GM21737 (cell line): Measurements from ENCODE around the gene STARD3.

Source experiments
- ATAC-seq: cut with Tn5 transposase; IDR thresholded peaks from one replicate; pipeline ENCODE4 v1.9.1; 2021; ENCODE audit warnings: mild to moderate bottlenecking, moderate library complexity; ENCODE audit not compliant: unreplicated experiment

The STARD3 gene

DNA sequence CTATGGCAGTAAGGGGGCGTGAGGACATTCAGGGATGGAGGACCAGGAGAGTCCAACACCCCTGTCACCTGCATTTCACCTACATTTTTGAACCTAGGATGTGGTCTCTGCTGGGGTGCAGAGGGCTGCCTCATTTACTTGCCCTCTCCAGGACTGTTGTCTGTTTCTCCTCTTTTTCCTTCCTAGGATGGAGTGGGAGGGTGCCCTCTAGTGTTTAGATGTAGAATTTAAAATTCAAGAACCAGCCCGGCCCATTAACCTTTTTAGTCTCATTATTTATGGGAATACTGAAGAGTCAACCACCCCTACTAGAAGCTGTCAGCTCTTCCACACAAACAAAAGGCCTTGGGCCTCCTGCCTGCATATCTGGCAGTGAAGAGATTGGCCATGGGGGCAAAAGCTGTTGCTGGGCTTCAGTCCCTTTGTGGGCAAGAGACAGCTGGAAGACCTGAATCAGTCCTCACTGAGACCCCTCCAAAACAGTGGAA, 2.5 kb upstream of the STARD3 start:
- ATAC-seq, result no peak

DNA sequence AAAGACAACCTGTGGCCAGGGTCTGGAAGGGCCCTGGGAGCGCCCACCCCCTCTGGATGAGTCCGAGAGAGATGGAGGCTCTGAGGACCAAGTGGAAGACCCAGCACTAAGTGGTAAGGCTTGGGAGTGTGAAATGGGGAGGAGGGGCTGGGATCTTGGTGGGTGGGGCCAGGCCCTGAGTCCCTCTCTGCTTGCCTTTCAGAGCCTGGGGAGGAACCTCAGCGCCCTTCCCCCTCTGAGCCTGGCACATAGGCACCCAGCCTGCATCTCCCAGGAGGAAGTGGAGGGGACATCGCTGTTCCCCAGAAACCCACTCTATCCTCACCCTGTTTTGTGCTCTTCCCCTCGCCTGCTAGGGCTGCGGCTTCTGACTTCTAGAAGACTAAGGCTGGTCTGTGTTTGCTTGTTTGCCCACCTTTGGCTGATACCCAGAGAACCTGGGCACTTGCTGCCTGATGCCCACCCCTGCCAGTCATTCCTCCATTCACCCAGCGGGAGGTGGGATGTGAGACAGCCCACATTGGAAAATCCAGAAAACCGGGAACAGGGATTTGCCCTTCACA, 1.2 kb upstream of the STARD3 start:
- ATAC-seq, result no peak

DNA sequence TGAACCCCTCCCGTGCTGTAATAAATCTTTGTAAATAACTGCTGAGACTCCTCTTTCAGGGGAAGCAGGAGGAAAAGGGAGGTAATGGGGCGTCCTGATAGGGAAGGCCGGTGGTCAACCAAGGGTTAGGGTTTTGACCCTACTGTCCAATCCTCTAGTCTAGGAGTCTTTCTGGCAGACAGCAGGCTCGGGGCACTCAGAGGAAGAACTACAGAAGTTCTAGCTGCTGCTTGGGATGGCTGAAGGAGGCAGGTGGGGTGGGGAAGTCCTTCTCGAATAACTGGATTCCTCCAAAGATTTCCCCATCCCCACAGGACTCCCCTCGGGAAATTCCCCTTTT, 387 bp upstream of the STARD3 start:
- peak; percentile 16 for ATAC-seq

DNA sequence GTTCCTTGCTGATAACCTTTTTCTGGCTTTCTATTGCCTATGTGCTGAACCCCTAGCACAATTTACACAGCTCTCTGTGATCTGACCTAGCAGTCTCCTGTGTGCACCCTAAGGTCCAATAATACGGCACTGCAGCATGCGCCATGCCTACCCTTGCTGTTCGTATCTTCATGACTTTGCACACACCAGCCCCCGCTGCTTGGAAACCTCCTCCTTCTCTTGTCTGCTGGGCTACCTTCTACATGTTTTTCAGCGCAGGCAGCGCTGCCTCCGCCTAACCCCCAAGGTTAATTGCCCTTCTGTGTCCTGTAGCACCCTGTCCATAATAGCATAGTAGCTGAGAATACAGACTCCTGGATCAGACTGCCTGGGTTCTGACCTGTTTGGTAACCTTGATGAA, 1.4 kb downstream of the STARD3 start:
- no peak for ATAC-seq

DNA sequence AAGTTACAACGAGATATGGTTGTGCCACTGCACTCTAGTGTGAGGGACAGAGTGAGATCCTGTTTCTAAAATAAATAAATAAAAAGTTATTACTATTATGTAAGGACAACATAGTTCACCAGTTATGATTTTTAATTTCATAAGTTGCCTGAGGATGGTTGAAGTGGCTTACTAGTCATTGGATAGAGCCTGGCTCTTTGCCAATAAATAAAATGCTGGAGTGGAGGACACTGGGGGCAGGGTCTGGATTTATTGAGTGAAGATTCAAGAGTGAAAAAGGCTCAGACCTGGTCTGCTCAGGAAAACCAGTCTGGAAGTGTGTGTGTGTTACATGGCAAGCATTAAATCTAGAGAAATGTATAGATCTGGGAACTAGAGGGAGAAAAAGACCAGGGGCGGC, 2.1 kb downstream of the STARD3 start:
- no peak for ATAC-seq

DNA sequence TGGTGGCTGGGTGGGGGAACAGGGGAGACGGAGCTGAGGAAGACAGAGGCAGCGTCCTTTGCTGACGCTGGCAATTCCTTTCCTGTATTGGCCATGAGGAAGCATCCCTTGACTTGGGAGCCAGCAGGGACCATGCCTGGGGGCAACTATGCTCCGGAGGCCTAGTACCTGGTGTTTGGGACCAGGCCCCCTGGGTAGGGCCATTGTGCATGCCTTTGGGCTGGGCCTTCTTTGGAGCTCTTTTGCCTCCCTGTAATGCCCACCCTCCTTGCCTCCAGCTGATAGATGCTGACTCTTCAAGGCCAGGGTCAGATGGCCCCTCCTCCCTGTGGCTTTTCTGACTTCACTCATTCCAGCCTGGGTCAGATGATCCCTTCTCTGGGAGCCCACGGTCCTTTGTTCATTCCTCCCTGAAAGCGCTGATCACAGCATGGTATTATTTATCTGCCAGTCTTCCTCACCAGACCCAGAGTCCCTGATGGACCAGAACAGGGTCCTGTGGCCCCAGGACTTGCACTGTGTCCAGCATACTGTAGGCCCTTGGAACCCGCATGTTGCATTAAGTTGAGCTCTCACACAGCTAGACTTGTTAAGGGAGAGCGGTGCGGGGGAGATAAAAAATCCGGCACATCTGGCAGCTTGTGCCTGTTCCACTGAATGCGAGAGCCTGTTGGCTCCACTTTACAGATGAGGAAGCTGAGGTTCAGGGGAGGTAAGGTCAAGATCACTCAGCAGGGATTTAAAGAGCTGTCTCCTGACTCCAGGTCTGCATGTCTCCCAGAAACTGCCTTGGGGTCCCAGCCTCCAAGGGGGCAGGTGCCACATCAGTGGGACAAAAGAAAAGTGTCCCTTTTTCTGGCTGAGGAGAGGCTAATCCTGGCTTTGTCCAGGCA, 2.9 kb downstream of the STARD3 start:
- ATAC-seq, result no peak

DNA sequence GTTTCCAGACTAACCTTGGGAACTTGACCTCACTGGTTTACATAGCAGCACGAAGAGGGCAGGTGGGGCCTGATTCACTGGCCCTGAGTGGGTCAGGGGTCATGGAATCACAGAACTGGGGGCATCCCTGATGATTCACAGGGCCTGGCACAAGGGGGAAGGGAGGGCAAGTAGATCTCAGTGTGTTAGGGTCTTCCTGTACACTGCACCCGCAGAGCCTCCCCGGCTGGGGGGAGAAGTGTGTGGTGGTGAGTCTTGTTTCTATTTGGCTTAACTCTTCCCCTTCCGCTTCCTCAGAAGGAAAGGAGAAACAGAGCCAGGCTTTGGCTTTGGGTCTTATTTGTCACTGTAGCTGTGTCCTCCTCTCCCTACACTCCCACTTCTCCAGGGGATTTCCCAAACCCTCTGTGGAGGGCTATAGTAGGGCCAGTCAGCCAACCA, 3.7 kb downstream of the STARD3 start:
- ATAC-seq, result no peak

DNA sequence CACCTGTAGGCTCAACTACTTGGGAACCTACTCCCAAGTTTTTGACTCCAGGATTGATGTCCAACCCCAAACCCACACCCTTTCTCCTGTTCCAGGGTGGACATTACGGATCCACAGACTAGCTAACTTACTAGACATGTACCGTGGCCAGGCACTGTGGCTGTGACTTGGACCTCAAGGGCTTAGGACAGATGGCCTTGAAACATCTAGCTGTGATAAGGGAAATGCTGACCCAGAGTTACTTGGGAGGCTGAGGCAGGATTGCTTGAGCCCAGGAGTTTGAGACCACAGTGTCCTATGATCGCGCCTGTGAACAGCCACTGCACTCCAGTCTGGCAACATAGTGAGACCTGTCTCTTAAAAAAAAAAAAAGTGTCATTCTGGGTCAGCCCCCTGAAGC, 4.2 kb downstream of the STARD3 start:
- no peak for ATAC-seq

DNA sequence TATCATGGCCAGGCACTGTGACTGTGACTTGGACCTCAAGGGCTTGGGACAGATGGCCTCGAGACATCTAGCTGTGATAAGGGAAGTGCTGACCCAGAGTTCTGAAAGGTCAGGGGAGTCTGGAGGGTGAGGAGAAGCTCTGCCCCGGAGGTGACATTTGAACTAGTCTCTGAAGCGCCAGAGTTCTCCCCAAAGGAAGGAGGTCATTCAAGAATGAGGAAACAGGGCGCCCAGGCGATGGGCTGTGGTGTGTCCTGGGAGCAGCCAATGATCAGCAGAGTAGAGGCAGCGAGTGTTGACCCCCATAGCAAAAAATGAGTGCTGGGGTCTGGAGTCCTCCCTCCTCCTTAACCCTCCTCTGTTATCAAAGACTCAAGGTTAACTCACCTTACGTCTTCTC, 4.9 kb downstream of the STARD3 start:
- ATAC-seq, result no peak

DNA sequence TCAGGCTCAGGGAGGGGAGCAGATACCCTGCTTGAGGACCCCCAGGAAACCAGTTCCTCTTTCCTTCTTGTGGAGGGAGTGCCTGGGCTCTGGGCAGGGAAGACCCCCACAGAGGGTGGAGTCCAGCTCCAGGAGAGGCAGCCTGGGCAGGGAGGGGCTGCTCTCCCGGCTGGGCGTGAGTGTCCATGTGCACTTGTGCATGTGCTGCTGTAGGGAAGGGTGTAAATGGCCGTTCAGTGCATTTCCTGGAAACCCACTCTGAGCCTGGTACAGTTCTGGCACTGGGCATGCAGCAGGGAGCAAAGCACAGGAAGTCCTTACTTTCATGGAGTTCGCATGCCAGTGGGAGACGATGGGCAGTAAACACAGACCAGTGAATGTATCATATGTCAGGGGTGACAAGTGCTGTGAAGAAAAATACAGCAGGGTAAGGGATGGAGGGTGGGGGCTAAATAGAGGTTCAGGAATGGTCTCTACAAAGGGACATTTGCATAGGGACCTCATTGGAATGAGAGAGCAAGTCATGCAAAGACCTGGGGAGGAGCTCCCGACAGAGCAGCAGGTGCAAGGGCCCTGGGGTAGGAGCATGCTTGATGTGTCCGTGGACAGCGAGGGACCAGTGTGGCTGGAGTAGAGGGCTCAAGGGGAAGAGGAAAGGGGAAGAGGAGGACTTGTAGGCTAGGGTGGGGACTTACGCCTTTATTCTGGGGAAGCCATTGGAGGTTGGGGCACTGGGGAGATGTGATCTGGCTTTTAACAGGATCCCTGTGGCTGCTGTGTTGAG, 5.5 kb downstream of the STARD3 start:
- ATAC-seq, result no peak

DNA sequence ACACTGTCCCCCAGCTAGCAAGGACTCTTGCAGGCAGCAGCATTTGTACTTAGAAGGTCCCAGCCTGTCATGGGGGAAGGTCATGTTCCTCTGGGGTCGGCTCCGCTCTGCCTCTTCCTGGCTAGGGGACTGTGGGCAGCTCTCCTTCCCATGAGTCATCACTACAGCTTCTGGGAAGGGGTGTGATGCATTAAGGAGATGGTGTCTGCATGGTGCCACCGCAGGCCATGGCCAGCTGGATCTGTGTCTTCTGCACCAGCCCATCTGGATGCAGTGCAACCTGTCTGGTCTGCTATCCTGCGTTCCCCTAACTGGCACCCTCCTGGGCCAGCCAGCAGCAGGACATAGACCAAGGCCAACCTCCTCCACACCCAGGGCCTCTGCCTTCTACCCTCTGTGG, 6.3 kb downstream of the STARD3 start:
- ATAC-seq, result no peak

DNA sequence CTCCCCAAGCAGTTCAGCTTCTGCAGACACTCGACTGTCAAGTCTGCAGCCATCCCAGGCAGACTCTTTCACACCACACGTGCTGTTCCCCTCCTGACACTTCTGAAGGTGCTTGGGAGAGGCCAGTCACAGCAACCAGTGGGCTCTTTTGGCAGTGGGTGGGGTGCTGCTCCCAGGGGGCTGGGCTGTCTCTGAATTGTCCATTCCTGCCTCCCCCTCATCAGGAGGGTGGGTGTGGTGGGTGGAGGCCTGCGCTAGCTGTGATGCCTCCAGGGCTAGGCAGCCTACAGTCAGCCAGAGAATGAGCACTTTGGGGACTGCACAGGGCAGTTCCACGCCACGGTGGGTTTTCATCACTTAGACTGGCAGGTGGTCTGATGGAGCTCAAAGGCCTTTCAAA, 10.3 kb downstream of the STARD3 start:
- ATAC-seq, result no peak

DNA sequence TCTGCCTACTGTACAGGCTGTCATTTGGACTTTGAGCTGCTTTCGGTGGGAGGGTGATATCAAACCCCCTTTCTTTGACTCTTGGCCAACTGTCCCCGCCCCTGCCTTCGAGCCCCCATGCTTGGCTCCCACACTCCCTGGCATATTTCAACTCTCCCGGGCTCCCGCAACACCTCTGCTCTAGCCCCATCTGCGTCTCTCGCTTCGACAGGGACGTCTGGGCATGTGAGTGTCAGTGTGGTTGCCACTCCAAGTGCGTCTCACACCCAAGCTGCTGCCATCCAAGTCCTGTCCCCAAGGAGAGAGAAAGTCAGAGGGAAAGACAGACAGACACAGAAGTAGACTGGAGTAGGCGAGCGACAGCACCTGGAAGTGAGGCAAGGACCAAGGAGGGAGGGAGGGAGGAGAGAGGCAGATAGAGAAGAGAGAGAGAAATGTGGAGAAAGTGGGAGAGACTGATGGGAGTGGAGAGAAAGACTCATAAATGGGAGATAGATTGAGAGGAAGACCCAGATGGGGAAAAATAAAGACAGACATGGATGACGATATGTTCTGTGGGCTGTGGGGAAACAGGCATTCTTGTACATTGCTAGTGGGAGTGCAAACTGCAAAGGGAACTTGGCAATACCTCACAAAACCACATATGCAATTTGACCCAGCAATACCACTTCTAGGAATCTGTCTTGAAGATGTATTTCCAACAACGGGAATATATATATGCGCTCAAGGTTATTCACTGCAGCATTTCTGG, 11.8 kb downstream of the STARD3 start:
- ATAC-seq, result no peak

DNA sequence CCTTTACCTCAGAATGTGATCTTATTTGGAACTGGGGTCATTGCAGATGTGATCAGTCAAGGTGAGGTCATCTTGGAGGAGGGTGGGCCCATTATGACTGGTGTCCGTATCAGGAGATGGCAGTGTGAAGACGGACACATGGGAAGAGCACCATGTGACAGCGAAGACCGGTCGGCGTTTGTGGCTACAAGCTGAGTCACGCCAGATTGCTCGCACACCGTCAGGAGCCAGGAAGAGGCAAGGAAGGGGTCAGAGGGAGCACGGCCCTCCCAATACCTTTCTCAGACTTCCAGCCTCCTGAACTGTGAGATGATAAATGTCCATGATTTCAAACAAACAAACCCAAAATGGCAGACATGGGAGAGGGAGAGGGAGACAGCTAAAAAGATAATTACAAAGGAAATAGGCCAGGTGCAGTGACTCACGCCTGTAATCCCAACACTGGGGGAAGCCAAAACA, 13.2 kb downstream of the STARD3 start:
- ATAC-seq, result no peak

DNA sequence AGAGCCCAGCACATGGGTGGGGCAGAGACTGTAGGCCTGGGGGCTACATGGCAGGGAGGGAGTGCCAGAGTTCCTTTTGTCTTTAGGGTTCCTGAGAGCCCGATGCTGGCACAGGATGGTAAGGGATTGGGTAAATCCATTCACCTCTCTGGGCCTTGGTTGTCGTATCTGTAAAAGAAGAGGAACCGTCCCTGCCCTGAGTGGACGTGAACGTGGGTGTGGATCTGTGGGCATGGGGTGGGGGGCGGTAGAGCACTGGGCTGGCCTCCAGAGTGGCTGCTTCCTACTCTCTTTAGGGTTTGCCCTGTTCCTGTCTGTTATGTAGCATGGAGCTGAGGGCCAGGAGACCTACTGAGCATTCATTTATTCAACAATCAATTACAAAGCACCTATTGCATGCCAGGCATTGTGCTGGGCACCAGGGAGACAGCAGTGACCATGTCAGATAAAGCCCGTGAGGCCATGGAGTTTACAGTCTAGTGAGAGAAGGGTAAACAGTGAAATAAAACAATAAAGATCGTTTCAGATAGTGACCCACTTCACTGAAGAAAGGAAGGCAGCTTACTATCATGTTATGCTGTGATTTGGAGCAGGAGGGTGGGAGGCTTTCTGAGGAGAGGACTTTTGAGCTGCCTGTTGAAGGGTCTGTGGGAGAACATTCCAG, 15.1 kb downstream of the STARD3 start:
- no peak for ATAC-seq

DNA sequence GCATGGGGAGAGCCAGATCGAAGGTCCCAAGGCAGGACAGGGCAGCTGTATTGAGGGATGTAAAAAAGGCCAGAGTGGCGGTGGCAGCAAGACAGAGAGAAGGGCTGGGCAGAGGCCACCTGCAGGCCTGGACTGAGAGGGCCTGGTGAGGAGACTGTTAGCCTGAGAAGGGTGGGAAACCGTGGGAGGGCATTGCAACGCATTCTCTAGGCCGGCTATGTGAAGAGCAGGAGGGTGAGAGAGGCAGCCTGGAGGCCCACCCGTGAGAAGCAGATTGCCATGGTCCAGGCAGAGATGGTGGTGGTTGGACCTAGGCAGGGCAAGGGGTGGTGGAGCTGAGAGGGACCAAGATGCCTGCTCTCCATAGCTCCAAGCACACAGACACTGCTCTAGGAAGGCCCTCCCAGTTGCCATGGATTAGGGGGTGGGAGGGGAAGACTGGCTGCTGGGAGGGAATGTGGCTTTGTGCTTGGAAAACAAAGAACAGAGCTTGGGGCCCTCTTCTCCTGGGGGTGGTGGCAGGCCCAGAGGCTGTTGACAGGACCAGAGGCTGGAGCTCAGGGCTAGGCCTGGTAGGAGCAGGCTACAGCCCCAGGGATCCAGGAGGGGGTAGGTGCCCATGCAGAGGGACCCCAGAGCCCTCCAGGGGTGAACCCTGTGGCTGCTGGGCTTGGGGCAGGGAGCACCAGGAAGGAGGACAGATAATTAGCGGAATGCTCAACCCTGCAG, 15.8 kb downstream of the STARD3 start:
- no peak for ATAC-seq

DNA sequence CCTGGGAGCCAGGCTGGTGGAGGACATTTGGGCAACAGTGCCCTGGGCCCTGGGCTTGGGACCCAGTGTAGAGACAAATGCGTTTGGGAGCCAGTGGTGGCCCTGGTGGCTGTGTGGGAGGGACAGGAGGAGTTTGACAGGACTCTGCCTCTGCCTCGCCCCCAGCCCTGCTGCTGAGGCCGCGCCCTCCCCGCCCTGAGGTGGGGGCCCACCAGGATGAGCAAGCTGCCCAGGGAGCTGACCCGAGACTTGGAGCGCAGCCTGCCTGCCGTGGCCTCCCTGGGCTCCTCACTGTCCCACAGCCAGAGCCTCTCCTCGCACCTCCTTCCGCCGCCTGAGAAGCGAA, 16.3 kb downstream of the STARD3 start:
- ATAC-seq, result no peak

DNA sequence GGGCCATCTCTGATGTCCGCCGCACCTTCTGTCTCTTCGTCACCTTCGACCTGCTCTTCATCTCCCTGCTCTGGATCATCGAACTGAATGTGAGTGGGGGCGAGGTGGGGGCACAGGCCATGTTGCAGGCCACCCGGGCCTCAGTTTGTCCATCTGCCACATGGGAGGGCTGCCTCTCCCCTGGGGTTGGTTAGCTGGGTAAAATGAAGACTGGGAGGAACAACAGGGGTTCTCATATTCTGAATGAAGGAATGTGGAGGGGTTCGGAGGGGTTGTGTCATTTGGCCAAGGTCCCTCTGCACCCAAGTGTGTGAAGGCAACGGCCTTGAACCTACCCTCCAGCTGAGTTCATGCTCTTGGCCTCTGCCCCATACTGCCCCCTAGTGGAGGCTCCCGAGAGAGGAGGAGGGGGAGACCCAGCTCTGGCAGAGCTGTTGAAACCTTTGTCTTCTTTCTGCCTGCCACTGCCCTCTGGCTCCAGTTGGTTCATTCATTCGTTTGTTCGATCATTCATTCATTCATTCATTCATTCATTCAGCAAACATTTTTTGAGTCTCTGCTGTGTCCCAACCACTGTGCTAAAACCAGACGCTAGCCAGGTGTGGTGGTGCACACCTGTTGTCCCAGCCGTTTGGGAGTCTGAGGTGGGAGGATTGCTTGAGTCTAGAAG, 16.9 kb downstream of the STARD3 start:
- no peak for ATAC-seq

DNA sequence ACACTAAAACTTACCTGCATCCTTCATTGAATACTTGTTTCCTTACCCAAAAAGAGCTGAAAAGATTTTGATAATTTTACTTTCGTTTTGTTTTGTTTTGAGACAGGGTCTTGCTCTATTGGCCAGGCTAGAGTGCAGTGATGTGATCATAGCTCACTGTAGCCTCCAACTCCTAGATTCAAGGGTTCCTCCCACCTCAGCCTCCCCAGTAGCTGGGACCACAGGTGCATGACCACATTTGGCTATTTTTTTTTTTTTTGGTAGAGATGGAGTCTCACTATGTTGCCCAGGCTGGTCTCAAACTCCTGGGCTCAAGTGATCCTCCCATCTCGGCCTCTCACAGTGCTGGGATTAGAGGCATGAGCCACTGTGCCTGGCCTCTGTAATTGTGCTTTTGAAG, 18.2 kb downstream of the STARD3 start:
- no peak for ATAC-seq
